Gastroesophageal sphincter (tissue), 4 donors: ENCODE measurements around the gene TOR1AIP1. TPM values are rescaled to one million over a fixed set of nuclear protein-coding genes. Genes with fewer than 3 reads are reported as not detected.
"Not testable (repeated sequence)": the region's sequence is repeated elsewhere in the genome, so short reads cannot be mapped to it uniquely, and the experiment has no call there.

ENCODE experiments used
- ATAC-seq: fragments of 150-250 bp; one replicate; pipeline ENCODE4 v1.9.1; 2016; ENCODE audit warnings: mild to moderate bottlenecking, moderate library complexity
- H3K27ac ChIP-seq, 4 donors: fragments of 200-600 bp; sonication (generic) in 3 of 4; 1 replicate in 3 of 4; 2 replicates in 1 of 4; pipeline ENCODE4 v1.5.1; 2016 to 2019
- H3K27me3 ChIP-seq: fragments of 200-600 bp; sonication (generic); one replicate; pipeline ENCODE4 v1.5.1; 2019
- H3K36me3 ChIP-seq, 2 donors: fragments of 200-600 bp; sonication (generic); one replicate each; pipeline ENCODE4 v1.5.1; 2019; ENCODE audit warnings: control low read depth in 1 of 2
- H3K4me1 ChIP-seq, 3 donors: fragments of 200-600 bp; sonication (generic); 1 replicate in 2 of 3; 2 replicates in 1 of 3; pipeline ENCODE4 v1.5.1; 2016 to 2019; ENCODE audit warnings: control low read depth in 2 of 3
- H3K4me3 ChIP-seq, 2 donors: fragments of 200-600 bp; sonication (generic); one replicate each; pipeline ENCODE4 v1.5.1; 2019; ENCODE audit warnings: mild to moderate bottlenecking in 1 of 2, moderate library complexity in 1 of 2
- H3K9me3 ChIP-seq, 3 donors: fragments of 200-600 bp; sonication (generic); one replicate each; pipeline ENCODE4 v1.5.1; 2017 to 2019; ENCODE audit warnings: control low read depth in 2 of 3
- EP300 ChIP-seq: sonication (generic); formaldehyde crosslinking; IDR thresholded peaks from one replicate; pipeline ENCODE4 v1.6.1; 2017; ENCODE audit warnings: antibody characterized with exemption, mild to moderate bottlenecking
- POLR2A ChIP-seq, 2 donors: fragments of 450-650 bp; IDR thresholded peaks; one replicate each; pipeline ENCODE4 v1.6.1; 2017; ENCODE audit warnings: antibody characterized with exemption in 2 of 2, mild to moderate bottlenecking in 2 of 2, moderate library complexity in 1 of 2
- POLR2AphosphoS5 ChIP-seq: sonication (generic); formaldehyde crosslinking; IDR thresholded peaks from one replicate; pipeline ENCODE4 v1.6.1; 2017; ENCODE audit warnings: antibody characterized with exemption
- WGBS, 2 donors: methylation state at CpG; one replicate each; pipeline ENCODE4 v1.1.5; 2018; ENCODE audit warnings: low coverage in 1 of 2; 5-methylcytosine and 5-hydroxymethylcytosine counted together
- total RNA-seq, 4 donors: library from RNA; depleted of rRNA; stranded (reverse); fragments of >200 nt; gene quantifications; one replicate each; pipeline ENCODE4 v1.1.0, GENCODE V29; 2016
- TF ChIP-seq, protein P1 (sequence below), 4 experiments: fragments of 200-600 bp in 2 of 4; fragments of 450-650 bp in 2 of 4; sonication (generic) in 1 of 4; IDR thresholded peaks; one replicate each; pipeline ENCODE4 v1.5.1; 2017 to 2019; ENCODE audit warnings: antibody characterized with exemption in 4 of 4, mild to moderate bottlenecking in 2 of 4, moderate library complexity in 2 of 4

The TOR1AIP1 gene, protein sequence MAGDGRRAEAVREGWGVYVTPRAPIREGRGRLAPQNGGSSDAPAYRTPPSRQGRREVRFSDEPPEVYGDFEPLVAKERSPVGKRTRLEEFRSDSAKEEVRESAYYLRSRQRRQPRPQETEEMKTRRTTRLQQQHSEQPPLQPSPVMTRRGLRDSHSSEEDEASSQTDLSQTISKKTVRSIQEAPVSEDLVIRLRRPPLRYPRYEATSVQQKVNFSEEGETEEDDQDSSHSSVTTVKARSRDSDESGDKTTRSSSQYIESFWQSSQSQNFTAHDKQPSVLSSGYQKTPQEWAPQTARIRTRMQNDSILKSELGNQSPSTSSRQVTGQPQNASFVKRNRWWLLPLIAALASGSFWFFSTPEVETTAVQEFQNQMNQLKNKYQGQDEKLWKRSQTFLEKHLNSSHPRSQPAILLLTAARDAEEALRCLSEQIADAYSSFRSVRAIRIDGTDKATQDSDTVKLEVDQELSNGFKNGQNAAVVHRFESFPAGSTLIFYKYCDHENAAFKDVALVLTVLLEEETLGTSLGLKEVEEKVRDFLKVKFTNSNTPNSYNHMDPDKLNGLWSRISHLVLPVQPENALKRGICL
- total RNA-seq, result 100 to 1,000 TPM; 132 to 162 (median 141) TPM

DNA sequence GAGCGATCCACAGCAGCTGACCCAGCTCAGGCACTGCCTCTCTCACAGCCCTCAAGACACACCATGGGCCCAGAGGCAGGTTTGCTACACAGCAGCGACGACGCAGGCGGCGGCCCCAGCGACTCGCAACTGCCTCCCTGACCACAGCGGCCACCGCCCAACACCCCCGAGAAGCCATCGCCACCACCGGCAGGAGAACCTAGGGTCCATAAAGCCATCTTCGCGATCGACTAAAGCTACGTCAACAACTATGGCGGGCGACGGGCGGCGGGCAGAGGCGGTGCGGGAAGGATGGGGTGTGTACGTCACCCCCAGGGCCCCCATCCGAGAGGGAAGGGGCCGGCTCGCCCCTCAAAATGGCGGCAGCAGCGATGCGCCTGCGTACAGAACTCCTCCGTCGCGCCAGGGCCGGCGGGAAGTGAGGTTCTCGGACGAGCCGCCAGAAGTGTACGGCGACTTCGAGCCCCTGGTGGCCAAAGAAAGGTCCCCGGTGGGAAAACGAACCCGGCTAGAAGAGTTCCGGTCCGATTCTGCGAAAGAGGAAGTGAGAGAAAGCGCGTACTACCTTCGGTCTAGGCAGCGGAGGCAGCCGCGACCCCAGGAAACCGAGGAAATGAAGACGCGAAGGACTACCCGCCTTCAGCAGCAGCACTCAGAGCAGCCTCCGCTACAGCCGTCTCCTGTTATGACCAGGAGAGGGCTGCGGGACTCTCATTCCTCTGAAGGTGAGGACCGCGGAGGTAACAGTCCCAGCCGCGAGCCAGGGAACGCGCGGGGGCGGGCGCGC lies at the start of gene TOR1AIP1:
TSS of gene TOR1AIP1 (plus strand) at position 33 of the 787 bp plus-strand sequence. CDS start at position 251, 218 bp downstream.
- peak; percentile 94 to 96 for TF ChIP-seq POLR2A (IDR thresholded peaks at IDR 0.05)
- TF ChIP-seq, protein P1, sequence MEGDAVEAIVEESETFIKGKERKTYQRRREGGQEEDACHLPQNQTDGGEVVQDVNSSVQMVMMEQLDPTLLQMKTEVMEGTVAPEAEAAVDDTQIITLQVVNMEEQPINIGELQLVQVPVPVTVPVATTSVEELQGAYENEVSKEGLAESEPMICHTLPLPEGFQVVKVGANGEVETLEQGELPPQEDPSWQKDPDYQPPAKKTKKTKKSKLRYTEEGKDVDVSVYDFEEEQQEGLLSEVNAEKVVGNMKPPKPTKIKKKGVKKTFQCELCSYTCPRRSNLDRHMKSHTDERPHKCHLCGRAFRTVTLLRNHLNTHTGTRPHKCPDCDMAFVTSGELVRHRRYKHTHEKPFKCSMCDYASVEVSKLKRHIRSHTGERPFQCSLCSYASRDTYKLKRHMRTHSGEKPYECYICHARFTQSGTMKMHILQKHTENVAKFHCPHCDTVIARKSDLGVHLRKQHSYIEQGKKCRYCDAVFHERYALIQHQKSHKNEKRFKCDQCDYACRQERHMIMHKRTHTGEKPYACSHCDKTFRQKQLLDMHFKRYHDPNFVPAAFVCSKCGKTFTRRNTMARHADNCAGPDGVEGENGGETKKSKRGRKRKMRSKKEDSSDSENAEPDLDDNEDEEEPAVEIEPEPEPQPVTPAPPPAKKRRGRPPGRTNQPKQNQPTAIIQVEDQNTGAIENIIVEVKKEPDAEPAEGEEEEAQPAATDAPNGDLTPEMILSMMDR (IDR thresholded peaks at IDR 0.05), result peak in 3 of 4 experiments; percentile 16 to 86 (median 72)
- TF ChIP-seq POLR2AphosphoS5, result peak; percentile 94
- TF ChIP-seq EP300, result no peak
- H3K9me3 ChIP-seq, result no peaks in the 10 kb centered on the region
- 0% methylated on average over 1 to 5 of the region's 72 CpGs for WGBS, 2 donors
- peak; percentile 96 for ATAC-seq
- H3K4me1 ChIP-seq, result peaks cover 8 to 57% (median 10%) of the 10 kb centered on the region in 3 donors
- no peaks in the 10 kb centered on the region for H3K27me3 ChIP-seq
- peak within 1 kb of the TSS; percentile 91 to 99 (median 96) for H3K27ac ChIP-seq
- peaks cover 0 to 30% of the 10 kb centered on the region in 2 donors for H3K36me3 ChIP-seq
- H3K4me3 ChIP-seq, result peak within 1 kb of the TSS; percentile 73 to 78

DNA sequence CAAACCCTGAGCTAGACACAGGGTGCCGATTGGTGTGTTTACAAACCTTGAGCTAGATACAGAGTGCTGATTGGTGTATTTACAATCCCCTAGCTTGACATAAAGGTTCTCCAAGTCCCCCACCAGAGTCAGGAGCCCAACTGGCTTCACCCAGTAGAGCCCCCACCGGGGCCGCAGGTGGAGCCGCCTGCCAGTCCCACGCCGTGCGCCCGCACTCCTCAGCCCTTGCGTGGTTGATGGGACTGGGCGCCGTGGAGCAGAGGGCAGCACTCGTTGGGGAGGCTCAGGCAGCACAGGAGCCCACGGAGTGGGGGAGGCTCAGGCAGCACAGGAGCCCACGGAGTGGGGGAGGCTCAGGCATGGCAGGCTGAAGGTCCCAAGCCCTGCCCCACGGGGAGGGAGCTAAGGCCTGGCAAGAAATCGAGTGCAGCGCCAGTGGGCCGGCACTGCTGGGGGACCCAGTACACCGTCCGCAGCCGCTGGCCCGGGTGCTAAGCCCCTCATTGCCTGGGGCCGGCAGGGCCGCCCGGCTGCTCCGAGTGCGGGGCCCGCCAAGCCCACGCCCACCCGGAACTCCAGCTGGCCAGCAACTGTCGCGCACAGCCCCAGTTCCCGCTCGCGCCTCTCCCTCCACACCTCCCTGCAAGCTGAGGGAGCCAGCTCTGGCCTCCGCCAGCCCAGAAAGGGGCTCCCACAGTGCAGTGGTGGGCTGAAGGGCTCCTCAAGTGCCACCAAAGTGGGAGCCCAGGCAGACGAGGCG lies 45.2 kb upstream of the TOR1AIP1 start:
- not testable (repeated sequence) for H3K27ac ChIP-seq, H3K4me3 ChIP-seq, ATAC-seq, H3K9me3 ChIP-seq, H3K27me3 ChIP-seq, H3K4me1 ChIP-seq
- WGBS, 2 donors, result 100% methylated on average over 1 of the region's 38 CpGs; no CpG with 5 or more reads in 1 of the 2 donors
- H3K36me3 ChIP-seq, result peaks cover 0 to 53% of the 10 kb centered on the region in 2 donors

DNA sequence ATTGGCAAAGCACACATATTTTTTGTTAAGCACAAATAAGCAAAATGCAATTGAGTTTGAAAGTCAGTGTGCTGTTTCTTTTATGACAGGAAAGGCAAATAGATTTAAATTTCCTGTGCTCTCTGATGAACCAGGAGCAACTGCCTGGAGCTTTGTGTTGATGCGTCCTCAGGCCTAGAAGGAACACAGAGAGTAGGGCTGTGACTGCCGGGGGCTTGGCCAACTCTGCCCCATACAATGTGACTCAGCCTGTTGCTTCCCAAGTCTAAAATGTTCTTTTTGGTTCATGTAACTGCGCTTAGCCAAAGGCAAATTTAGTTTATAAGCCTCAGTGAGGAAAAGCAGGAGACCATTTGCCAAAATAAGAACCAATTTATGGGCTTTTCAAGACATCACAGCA lies 42.0 kb upstream of the TOR1AIP1 start:
- TF ChIP-seq, protein P1 (IDR thresholded peaks at IDR 0.05), result no peak
- no peak for TF ChIP-seq POLR2AphosphoS5
- H3K4me3 ChIP-seq, result no peak overlapping the region
- H3K9me3 ChIP-seq, result no peaks in the 10 kb centered on the region
- H3K27me3 ChIP-seq, result no peaks in the 10 kb centered on the region
- no peaks in the 10 kb centered on the region for H3K4me1 ChIP-seq
- ATAC-seq, result no peak
- peaks cover 0 to 66% of the 10 kb centered on the region in 2 donors for H3K36me3 ChIP-seq
- H3K27ac ChIP-seq, result no peak overlapping the region
- 77 to 79% methylated on average over 3 of the region's 3 CpGs for WGBS, 2 donors

DNA sequence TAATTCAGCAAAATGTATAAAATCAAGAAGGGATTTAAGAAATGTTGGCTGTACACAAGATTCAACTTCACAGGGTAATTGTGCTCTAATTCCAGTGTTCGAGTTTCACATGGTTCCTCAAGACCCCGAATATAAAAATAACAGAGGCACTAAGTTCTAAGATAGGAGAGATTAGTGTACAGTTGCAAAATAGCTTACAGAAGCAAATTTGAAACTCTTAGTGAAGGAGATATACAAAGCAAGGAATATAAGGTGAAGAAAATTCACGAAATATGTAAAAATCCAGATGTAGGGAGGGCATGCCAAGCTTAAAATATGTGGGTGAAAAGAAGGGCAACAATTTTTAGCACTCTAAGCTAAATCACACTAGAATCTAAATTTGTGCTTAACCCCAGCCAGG lies 33.9 kb upstream of the TOR1AIP1 start:
- no peaks in the 10 kb centered on the region for H3K9me3 ChIP-seq
- no peak overlapping the region for H3K4me3 ChIP-seq
- H3K36me3 ChIP-seq, result peaks cover 0 to 87% of the 10 kb centered on the region in 2 donors
- no peaks in the 10 kb centered on the region for H3K27me3 ChIP-seq
- no peaks in the 10 kb centered on the region for H3K4me1 ChIP-seq
- WGBS, 2 donors, result 78 to 85% methylated on average over 3 of the region's 3 CpGs
- ATAC-seq, result no peak
- no peak overlapping the region for H3K27ac ChIP-seq
- TF ChIP-seq POLR2AphosphoS5, result no peak
- TF ChIP-seq EP300, result no peak
- TF ChIP-seq POLR2A (IDR thresholded peaks at IDR 0.05), result no peak
- TF ChIP-seq, protein P1 (IDR thresholded peaks at IDR 0.05), result no peak

DNA sequence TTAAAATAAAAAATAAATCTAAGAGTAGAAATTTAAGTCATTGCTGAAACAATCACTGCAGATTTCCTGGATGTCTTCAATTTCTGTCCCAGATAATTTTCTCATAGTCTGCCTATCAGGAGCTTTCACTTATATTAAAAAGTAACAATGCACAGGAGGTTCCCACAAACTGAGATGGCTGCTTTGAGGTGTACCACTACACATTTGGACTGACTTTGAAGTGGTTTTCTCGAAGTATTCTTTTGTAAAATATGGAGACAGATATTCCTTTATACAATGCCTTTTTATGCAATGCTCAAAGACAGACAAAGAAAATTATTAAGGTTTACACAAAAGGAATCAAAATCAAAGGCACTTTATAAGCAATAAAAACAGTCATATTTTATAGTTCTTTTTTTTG lies 29.0 kb upstream of the TOR1AIP1 start:
- Histone ChIP-seq H3K27me3 (no peaks in the 10 kb centered on the region), H3K27ac (no peak overlapping the region), H3K4me3 (no peak overlapping the region), H3K9me3 (no peaks in the 10 kb centered on the region), H3K4me1 (no peaks in the 10 kb centered on the region), H3K36me3 (peaks cover 0 to 78% of the 10 kb centered on the region in 2 donors)
- ATAC-seq, result no peak
- no peak for TF ChIP-seq POLR2AphosphoS5
- TF ChIP-seq EP300, result no peak
- TF ChIP-seq, protein P1 (IDR thresholded peaks at IDR 0.05), result no peak
- no peak for TF ChIP-seq POLR2A (IDR thresholded peaks at IDR 0.05)
- WGBS, 2 donors, result 92% methylated on average over 1 of the region's 1 CpG; no CpG with 5 or more reads in 1 of the 2 donors

DNA sequence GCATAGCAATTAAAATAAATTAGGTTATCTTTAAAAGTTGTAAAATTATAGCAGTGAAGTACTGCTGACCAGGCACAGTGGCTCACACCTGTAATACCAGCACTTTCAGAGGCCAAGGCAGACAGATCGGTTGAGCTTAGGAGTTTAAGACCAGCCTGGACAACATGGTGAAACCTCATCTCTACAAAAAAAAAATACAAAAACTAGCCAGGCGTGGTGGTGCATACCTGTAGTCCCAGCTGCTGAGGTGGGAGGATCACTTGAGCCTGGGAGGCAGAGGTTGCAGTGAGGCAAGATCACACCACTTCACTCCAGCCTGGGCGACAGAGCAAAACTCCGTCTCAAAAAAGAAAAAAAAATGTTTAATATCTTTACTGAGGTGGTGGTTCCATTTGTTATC lies 26.3 kb upstream of the TOR1AIP1 start:
- not testable (repeated sequence) for ATAC-seq, H3K4me3 ChIP-seq, H3K9me3 ChIP-seq, H3K27me3 ChIP-seq, H3K27ac ChIP-seq, H3K4me1 ChIP-seq
- WGBS, 2 donors, result 96 to 97% methylated on average over 4 of the region's 4 CpGs
- peaks cover 0 to 57% of the 10 kb centered on the region in 2 donors for H3K36me3 ChIP-seq
